Activated naive CD4-positive, alpha-beta T cell treated with anti-CD3 and anti-CD28 coated beads for 36 hours (primary cell): ENCODE measurements around the gene TJP2. TPM values are rescaled to one million over a fixed set of nuclear protein-coding genes. Genes with fewer than 3 reads are reported as not detected.
"Not testable (repeated sequence)": the region's sequence is repeated elsewhere in the genome, so short reads cannot be mapped to it uniquely, and the experiment has no call there.

ENCODE experiments used
- CTCF ChIA-PET: fragments of 350-600 bp; sonication (Branson Sonifier 250); formaldehyde crosslinking; loops from one replicate; lab custom pipeline; 2021; ENCODE audit warnings: antibody characterized with exemption; lab: Charles Lee
- DNase-seq: peaks from one replicate; pipeline ENCODE4 v3.0.0-alpha.2; 2020
- H3K27ac Mint-ChIP-seq: one replicate; pipeline ENCODE4 v1.8.0; 2021; ENCODE audit warnings: mild to moderate bottlenecking, mixed read lengths
- H3K27me3 Mint-ChIP-seq: one replicate; pipeline ENCODE4 v1.8.0; 2021; ENCODE audit warnings: low read depth, mixed read lengths
- H3K36me3 Mint-ChIP-seq: one replicate; pipeline ENCODE4 v1.8.0; 2021; ENCODE audit warnings: low read depth, mixed read lengths
- H3K4me1 Mint-ChIP-seq: one replicate; pipeline ENCODE4 v1.8.0; 2021; ENCODE audit warnings: low read depth, mixed read lengths
- H3K4me3 Mint-ChIP-seq: one replicate; pipeline ENCODE4 v1.8.0; 2021; ENCODE audit warnings: mild to moderate bottlenecking, moderate library complexity, mixed read lengths
- H3K9me3 Mint-ChIP-seq: one replicate; pipeline ENCODE4 v1.8.0; 2021; ENCODE audit warnings: mixed read lengths
- intact Hi-C: fragments of 100-400 bp; cut with micrococcal nuclease; formaldehyde crosslinking; loops from one replicate; pipeline ENCODE4 v1.15.1; 2023
- total RNA-seq, 2 experiments: library from RNA; stranded (reverse); gene quantifications; one replicate each; pipeline ENCODE4 v1.2.3, GENCODE V29; 2021

Gene TJP2
- total RNA-seq, 2 experiments from 2014 or later: 7.6 to 9.1 TPM

GRCh38 chr9:69143291-69143690, 30.8 kb upstream of the TJP2 start:
- no peak for DNase-seq
- H3K9me3 Mint-ChIP-seq: no peaks in the 10 kb centered on the region
- intact Hi-C loops: no loop called here
- no peaks in the 10 kb centered on the region for H3K36me3 Mint-ChIP-seq
- H3K27ac Mint-ChIP-seq: no peak overlapping the region
- H3K4me1 Mint-ChIP-seq: peaks cover 4% of the 10 kb centered on the region
- no peak overlapping the region for H3K4me3 Mint-ChIP-seq
- CTCF ChIA-PET: interaction anchor here (0.6 kb wide), 1 partner anchor 52 kb away, joined by 4 read pairs; no protein-coding TSS in a partner anchor
- H3K27me3 Mint-ChIP-seq: no peaks in the 10 kb centered on the region

DNA sequence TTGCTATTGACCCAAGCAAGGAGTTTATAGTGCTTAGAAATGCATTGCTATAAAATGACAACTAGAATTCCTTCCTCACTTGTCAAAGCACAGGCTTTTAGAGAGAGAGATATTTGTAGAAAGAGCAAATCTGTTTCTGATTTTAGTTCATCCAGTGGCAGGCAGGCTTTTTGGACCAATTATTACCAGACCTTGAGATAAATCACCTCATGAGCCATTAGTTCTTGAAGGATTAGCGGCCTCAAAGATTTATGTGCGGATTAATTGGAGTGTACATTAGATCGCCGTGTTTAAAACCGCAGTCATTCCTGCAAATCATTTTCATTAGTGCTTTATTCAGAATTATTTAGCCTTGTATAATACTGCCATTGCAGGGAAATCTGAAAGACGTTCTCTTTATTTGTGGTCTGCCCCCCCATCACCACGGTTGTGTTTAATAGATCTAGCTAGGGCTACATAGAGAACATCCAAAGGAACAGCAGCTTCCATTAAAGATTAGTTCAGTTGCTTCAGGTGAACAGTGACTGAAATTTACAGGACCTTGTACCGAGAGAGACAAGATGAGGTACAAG, 28.8 kb upstream of the TJP2 start:
- intact Hi-C loops: no loop called here
- Mint-ChIP-seq H3K4me3 (no peak overlapping the region), H3K4me1 (peaks cover 4% of the 10 kb centered on the region), H3K27ac (no peak overlapping the region), H3K36me3 (no peaks in the 10 kb centered on the region), H3K9me3 (no peaks in the 10 kb centered on the region), H3K27me3 (no peaks in the 10 kb centered on the region)
- CTCF ChIA-PET: interaction anchor here (1.2 kb wide), 1 partner anchor 9 kb away, joined by 3 read pairs; no protein-coding TSS in a partner anchor
- no peak for DNase-seq

DNA sequence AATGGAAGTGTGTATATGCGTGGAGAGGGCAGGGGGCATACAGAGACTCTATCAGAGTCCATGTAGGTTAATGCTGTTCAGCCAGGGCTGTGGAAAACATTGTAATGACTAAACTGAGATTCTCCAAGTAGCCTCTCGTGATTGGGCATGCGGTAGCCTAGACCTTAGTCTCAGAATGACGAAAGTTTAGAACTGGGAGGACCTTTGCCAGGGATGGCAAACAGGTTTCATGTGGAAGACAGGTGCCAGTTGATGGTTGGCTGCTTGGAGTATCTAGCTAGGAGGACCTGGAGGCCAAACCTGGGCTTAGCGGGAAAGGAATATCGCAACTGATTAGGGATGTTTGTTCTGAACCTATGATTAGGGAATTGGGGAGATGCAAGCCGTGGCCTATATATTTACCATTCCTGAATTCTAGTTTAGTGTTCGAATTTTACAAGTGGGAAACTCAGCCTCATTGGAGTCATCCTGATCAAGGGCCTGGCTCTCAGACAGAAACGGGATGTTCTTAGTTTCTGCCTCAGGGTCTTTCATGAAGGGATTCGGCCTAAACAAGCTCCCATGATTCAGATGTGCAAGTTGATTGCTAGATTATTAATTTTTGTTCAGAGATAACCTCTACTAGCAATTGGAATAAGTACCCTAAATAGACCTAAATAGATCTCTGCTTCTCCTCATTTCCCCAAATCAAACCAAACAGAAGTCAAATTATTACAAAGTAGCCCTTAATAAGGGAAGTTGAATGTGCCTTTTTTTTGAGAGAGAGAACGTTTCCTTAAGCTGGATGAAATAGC, 26.8 kb upstream of the TJP2 start:
- intact Hi-C loops: no loop called here

GRCh38 chr9:69149321-69149807, 24.7 kb upstream of the TJP2 start:
- no peaks in the 10 kb centered on the region for H3K4me1 Mint-ChIP-seq
- no peaks in the 10 kb centered on the region for H3K9me3 Mint-ChIP-seq
- CTCF ChIA-PET: interaction anchor here (1.1 to 1.4 kb wide), 3 partner anchors 13 to 114 kb away, joined by 3 to 5 read pairs (median 3); partner anchors contain the start of gene FXN
- H3K36me3 Mint-ChIP-seq: peaks cover 2% of the 10 kb centered on the region
- no peak overlapping the region for H3K4me3 Mint-ChIP-seq
- no peaks in the 10 kb centered on the region for H3K27me3 Mint-ChIP-seq
- intact Hi-C loops: no loop called here
- H3K27ac Mint-ChIP-seq: no peak overlapping the region
- no peak for DNase-seq

More for the DNA sequence above, 26.8 kb upstream of the TJP2 start:
- Mint-ChIP-seq H3K4me1 (no peaks in the 10 kb centered on the region), H3K9me3 (no peaks in the 10 kb centered on the region), H3K27me3 (no peaks in the 10 kb centered on the region), H3K36me3 (peaks cover 2% of the 10 kb centered on the region), H3K4me3 (no peak overlapping the region), H3K27ac (no peak overlapping the region)
- CTCF ChIA-PET: interaction anchor here (1.5 kb wide), 1 partner anchor 15 kb away, joined by 3 read pairs; no protein-coding TSS in a partner anchor
- no peak for DNase-seq

- H3K4me3 Mint-ChIP-seq: no peak overlapping the region
- H3K4me1 Mint-ChIP-seq: no peaks in the 10 kb centered on the region
- no peaks in the 10 kb centered on the region for H3K9me3 Mint-ChIP-seq
- H3K36me3 Mint-ChIP-seq: peaks cover 5% of the 10 kb centered on the region
- CTCF ChIA-PET: no interaction called here
- DNase-seq: no peak
- no peaks in the 10 kb centered on the region for H3K27me3 Mint-ChIP-seq
- H3K27ac Mint-ChIP-seq: no peak overlapping the region
- intact Hi-C loops: no loop called here
Measured at GRCh38 chr9:69151506-69151905, 22.6 kb upstream of the TJP2 start.

- no peaks in the 10 kb centered on the region for H3K4me1 Mint-ChIP-seq
- CTCF ChIA-PET: interaction anchor here (0.6 to 1.7 kb wide), 5 partner anchors 9 to 100 kb away, joined by 3 read pairs; no protein-coding TSS in a partner anchor
- H3K27me3 Mint-ChIP-seq: no peaks in the 10 kb centered on the region
- no peak overlapping the region for H3K4me3 Mint-ChIP-seq
- H3K27ac Mint-ChIP-seq: no peak overlapping the region
- no peak for DNase-seq
- H3K9me3 Mint-ChIP-seq: no peaks in the 10 kb centered on the region
- intact Hi-C loops: no loop called here
- H3K36me3 Mint-ChIP-seq: peaks cover 5% of the 10 kb centered on the region
Measured at GRCh38 chr9:69153707-69154521, 20.2 kb upstream of the TJP2 start.

- intact Hi-C loops: no loop called here
- no peak for DNase-seq
- H3K4me1 Mint-ChIP-seq: no peaks in the 10 kb centered on the region
- no peak overlapping the region for H3K27ac Mint-ChIP-seq
- H3K36me3 Mint-ChIP-seq: peaks cover 7% of the 10 kb centered on the region
- no peak overlapping the region for H3K4me3 Mint-ChIP-seq
- H3K9me3 Mint-ChIP-seq: no peaks in the 10 kb centered on the region
- H3K27me3 Mint-ChIP-seq: no peaks in the 10 kb centered on the region
- CTCF ChIA-PET: interaction anchor here (0.7 to 1.7 kb wide), 2 partner anchors 11 to 395 kb away, joined by 3 read pairs; no protein-coding TSS in a partner anchor
Measured at GRCh38 chr9:69155341-69156030, 18.6 kb upstream of the TJP2 start.

DNA sequence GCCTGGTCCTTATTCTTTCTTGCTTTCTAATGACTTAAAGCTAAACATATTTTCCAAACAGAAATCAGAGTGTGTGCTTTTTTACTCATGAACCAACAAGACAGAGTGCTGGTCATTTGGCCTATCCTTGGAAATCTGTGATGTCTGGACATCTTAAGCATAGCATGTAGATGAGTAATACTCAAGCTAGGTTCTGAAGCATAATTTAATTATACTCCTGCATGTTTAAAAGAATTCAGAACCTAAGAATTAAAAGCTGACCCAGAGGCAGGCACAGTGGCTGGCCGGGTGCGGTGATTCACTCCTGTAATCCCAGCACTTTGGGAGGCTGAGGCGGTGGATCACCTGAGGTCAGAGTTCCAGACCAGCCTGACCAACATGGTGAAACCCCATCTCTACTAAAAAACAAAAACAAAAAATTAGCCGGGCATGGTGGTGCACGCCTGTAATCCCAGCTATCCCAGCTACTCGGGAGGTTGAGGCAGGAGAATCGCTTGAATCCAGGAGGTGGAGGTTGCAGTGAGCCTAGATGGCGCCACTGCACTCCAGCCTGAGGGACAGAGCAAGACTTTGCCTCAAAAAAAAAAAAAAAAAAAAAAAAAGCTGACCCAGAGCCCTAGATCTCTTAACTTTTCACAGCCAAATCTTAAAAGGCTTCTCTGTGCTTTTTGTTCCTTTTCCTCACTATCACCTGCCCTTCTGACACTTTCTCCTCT, 16.2 kb upstream of the TJP2 start:
- no peak overlapping the region for H3K4me3 Mint-ChIP-seq
- intact Hi-C loops: loop anchor here (1.0 kb wide), 1 partner anchor 35 kb away; no protein-coding TSS in a partner anchor
- H3K27ac Mint-ChIP-seq: no peak overlapping the region
- no peaks in the 10 kb centered on the region for H3K27me3 Mint-ChIP-seq
- CTCF ChIA-PET: interaction anchor here (0.7 to 2.5 kb wide), 9 partner anchors 10 to 334 kb away, joined by 3 to 17 read pairs (median 3); no protein-coding TSS in a partner anchor
- H3K9me3 Mint-ChIP-seq: no peaks in the 10 kb centered on the region
- no peaks in the 10 kb centered on the region for H3K4me1 Mint-ChIP-seq
- H3K36me3 Mint-ChIP-seq: peaks cover 4% of the 10 kb centered on the region
- peak; percentile 35 for DNase-seq

DNA sequence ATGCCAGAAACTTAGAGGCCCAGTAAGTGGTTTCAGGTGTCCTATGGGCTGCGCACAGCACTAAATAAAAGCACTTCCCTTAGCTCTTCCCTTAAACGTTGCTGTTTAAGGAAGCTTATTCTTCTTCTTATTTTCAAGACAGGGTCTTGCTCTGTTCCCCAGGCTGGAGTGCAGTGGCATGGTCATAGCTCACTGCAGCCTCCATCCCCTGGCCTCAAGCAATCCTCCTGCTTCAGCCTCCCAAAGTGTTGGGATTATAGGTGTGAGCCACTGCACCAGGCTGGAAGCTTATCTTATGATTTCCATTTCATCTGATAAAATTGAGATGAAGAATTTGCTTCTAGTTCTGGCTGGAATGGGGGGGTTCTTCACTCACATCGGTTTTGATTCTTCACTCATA, 15.6 kb upstream of the TJP2 start:
- Mint-ChIP-seq H3K27me3 (no peaks in the 10 kb centered on the region), H3K27ac (no peak overlapping the region), H3K4me1 (no peaks in the 10 kb centered on the region), H3K36me3 (peaks cover 4% of the 10 kb centered on the region), H3K9me3 (no peaks in the 10 kb centered on the region), H3K4me3 (no peak overlapping the region)
- CTCF ChIA-PET: interaction anchor here (0.7 to 2.5 kb wide), 9 partner anchors 10 to 335 kb away, joined by 3 to 17 read pairs (median 3); no protein-coding TSS in a partner anchor
- DNase-seq: no peak
- intact Hi-C loops: loop anchor here (1.0 kb wide), 1 partner anchor 35 kb away; no protein-coding TSS in a partner anchor

DNA sequence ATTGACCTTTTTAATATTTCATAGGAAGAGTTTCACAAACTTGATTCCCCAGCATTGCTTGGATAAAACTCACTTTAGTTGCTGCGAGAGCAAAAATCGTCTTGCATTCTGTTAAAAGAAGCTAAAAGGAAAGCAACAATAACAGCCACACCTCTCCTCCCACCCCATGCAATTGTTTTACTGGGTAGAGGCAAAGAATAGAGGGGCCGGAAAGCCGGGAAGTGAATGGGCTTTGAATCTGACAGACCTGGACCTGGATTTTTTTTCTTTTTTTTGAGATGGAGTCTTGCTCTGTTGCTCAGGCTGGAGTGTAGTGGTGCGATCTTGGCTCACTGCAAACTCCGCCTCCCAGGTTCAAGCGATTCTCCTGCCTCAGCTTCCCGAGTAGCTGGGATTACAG, 9.5 kb upstream of the TJP2 start:
- H3K4me1 Mint-ChIP-seq: peaks cover 12% of the 10 kb centered on the region
- H3K27me3 Mint-ChIP-seq, H3K27ac Mint-ChIP-seq, intact Hi-C loops, DNase-seq, H3K4me3 Mint-ChIP-seq, H3K36me3 Mint-ChIP-seq, H3K9me3 Mint-ChIP-seq: not testable (repeated sequence)
- CTCF ChIA-PET: interaction anchor here (0.6 to 1.4 kb wide), 2 partner anchors 28 to 108 kb away, joined by 3 read pairs; no protein-coding TSS in a partner anchor

GRCh38 chr9:69165581-69165980, 8.5 kb upstream of the TJP2 start:
- Mint-ChIP-seq H3K27ac (no peak overlapping the region), H3K4me1 (peaks cover 12% of the 10 kb centered on the region), H3K36me3 (no peaks in the 10 kb centered on the region), H3K4me3 (no peak overlapping the region), H3K27me3 (peaks cover 4% of the 10 kb centered on the region), H3K9me3 (no peaks in the 10 kb centered on the region)
- intact Hi-C loops: loop anchor here (5.0 kb wide), 1 partner anchor 1247 kb away; the partner anchor contains the start of gene KLF9
- CTCF ChIA-PET: interaction anchor here (1.4 kb wide), 1 partner anchor 27 kb away, joined by 3 read pairs; no protein-coding TSS in a partner anchor
- DNase-seq: no peak
